ENCODE results near the gene PRCP.
A peak's percentile ranks its signal among the peaks of the same experiment; 100 is the strongest.

PRCP gene

DNA sequence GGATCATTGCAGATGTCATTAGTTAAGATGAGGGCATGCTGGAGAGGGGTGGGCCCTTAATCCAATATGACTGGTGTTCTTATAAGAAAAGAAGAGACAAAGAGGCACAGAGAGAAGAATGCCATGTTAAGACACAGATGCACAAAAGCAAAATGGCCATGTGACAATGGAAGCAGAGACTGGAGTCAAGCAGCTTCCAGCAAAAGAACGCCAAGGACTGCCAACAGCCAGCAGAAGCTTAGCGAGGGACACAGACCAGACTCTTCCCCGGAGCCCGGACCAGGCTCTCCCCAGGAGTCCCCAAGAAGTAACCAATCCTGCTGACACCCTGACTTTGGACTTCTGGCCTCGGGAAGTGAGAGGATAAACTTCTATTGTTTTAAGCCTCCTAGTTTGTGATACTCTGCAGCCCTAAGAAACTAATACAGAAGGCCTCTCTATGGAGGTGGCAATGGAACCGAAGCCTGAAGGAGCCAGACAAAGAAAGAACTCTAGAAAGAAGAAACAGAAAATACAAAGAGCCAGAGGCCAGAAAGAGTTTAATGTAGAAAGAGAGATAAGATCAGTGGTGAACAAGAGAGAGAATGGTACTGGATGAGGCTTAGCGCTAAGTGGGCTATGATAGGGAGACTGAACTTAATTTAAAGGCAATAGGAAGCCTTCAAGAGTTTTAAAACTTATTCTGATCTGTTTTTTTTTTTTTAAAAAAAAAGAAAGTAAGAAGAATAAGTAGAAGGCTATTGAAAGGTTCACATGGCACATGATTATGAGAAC lies 27.7 kb downstream of the PRCP start:
- DNase-seq (ENCODE audit: low read depth), result no peak

DNA sequence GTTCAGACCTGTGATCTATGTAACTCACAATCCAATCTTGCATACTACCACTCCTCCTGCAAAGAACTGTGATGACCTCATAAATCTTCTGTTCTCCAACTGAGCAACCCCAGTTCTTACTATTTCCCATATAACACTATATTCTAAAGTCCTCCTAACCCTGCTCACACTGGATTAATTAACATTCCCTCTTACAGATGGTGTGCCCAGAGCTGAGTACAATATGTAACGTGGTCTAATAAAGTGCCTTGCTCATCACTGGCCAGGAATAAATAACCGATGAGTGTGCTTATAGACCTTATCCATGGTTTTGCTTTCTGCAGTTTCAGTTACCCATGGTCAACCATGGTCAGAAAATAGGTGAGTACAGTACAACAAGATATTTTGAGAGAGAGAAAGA lies 28.6 kb downstream of the PRCP start:
- DNase-seq (ENCODE audit: low read depth), result peak; percentile 44

DNA sequence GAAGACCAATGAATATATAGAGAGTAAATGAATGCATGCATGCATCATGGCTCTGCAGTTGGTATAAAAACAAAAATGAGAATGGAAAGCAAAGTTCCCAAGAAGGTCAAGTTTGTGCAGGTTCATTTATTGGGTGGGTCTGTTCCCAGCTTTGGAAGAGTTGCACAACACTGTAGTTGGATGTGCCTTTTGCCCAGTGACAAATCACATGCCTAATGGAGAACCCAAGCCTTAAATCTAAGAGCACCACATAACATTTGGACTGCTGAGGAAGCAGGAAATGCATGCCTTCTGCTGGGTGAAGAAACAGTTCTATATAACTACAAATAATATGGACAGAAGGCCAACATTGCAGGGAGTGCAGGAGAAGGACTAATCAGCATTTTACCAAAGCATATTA lies 30.6 kb downstream of the PRCP start:
- DNase-seq (ENCODE audit: low read depth), result peak; percentile 41

DNA sequence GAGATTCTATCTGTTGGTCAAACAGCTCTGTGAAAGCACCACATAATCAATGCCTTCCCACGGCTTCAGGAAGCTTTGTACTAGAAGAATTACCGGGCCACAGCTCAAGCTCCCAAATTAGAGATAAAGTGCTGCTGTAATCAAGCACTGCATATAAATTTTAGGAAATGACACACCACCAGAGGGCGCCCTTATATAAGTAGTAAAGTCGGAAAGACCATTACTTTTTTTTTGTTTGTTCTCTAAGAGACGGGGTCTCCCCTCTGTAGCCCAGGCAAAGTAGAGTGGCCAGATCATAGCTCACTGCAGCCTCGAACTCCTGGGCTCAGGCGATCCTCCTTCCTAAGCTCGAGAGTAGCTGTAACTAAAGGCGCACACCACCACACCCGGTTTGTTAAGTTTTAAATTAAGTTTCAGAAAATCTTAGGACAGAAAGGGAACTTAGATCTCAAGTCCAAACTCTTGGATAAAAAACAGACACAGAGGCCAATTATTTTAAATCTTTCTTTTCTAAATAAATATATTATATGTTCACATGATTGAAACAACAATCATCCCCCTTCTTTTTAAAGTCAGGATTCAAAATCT lies 32.6 kb downstream of the PRCP start:
- DNase-seq (ENCODE audit: low read depth), result peak; percentile 76

DNA sequence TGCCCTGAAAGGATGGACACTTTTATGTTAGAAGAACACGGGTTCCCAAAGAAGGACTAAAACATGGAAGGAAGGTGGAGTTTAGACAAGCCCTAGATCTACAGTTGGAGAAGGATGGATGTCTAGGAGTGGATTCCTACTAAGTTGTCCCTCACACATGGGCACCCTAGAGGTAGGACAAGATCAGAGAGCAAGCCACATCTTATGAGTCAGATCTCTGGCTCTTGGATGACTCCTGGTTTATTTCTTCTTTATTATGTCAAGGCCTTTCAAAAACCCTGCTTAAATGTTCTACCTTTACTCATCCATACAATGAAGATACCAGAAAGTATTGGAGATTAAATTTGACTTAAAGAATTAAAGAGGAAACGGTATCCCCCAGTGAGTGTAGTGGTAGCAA lies 34.4 kb downstream of the PRCP start:
- DNase-seq (ENCODE audit: low read depth), result peak; percentile 56

GRCh38 chr11:82864268-82864667 lies 36.0 kb downstream of the PRCP start:
- DNase-seq (ENCODE audit: low read depth), result peak; percentile 65

DNA sequence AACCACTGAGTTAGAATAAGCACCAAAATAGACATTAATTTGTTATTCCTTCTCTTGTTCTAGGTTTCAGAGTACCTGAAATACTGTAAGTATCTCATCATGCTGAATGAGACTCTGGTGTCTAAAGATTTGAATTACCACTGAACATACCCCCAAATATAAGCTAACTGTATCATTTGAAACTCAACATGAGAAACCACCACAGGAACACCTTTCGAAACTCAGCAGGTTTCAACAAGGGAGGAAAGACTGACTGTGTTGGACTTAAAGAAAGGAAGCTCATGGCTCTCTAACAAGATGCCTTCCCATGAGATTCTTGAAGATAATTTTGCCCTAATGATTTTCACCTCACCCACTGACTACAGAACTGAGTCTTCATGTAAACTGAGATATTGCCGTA lies 37.0 kb downstream of the PRCP start:
- DNase-seq (ENCODE audit: low read depth), result no peak

- no peak for DNase-seq (ENCODE audit: low read depth)
Measured at GRCh38 chr11:82862379-82862778, 37.9 kb downstream of the PRCP start.

DNA sequence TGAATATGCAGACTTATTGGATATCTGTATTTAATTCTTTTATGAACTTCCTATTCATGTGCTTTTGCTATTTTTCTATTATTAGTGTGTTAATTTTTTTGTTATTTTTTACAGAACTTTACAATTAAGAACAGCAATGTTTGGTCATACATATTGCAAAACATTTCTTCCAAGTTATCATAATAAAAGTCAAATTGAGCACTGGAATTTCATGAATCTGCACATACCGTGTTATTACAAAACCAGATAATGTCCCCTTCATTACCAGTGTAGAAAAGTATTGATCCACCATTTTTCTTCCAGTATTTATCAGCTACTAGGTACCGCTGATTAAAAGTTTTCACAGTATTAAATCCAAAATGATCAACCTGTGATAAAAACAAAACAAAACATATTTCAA lies 40.5 kb downstream of the PRCP start:
- no peak for DNase-seq (ENCODE audit: low read depth)

DNA sequence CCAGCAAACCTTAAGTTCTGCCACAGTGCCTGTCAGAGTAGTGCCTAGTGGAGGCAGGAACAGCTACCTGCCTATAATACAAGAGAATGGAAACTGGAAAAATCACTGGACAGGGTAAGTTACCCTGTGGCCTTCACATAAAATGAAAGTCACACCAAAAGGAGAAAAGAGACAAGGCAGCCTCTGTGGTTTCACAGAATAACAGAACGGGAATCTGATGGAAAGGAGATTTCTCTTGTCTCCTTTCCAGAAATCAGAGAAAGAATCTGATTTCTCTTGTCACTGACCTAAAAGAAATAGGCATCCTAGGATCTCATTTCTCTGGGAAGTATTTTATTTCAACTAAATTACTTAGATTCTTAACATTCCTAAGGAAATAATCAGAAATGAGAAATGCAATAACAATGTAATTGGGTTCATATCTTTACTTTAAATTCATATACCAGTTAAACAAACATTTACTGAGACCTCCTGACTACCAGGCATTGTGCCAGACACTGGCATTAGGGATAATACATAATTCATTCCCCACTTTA lies 41.6 kb downstream of the PRCP start:
- peak; percentile 89 for DNase-seq (ENCODE audit: low read depth)

DNA sequence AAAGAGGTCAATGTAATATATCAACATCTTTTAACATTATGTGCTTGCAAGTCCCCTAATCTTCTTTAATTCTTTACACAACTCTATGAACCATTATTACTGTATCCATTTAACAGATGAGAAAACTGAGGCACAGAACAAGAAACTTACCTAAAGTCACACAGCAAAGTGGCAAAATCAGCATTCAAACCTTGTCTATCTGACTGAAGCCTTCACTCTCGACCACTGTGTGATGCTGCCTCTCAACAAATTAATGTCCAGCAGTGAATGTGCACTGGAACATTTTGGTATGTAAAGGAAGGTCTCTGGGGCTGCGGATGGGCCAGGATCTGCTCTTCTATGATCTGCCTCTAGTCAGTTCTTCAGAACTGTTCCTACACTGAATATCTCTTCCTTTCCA lies 42.1 kb downstream of the PRCP start:
- no peak for DNase-seq (ENCODE audit: low read depth)

GRCh38 chr11:82857145-82857544 lies 43.1 kb downstream of the PRCP start:
- DNase-seq (ENCODE audit: low read depth), result no peak

GRCh38 chr11:82855616-82856015 lies 44.6 kb downstream of the PRCP start:
- peak; percentile 73 for DNase-seq (ENCODE audit: low read depth)

GRCh38 chr11:82854916-82855315 lies 45.3 kb downstream of the PRCP start:
- DNase-seq (ENCODE audit: low read depth), result peak; percentile 62

DNA sequence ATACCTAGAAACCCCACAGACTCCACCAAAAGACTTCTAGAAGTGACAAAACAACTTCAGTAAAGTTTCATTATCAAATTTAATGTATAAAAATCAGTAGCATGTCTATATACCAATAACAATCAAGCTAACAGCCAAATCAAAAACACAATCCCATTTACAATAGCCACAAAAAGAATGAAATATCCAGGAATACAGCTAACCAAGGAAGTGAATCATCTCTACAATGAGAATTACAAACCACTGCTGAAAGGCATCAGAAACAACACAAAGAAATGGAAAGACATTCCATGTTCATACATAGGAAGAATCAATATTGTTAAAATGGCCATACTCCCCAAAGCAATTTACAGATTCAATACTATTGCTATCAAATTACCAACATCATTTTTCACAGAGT lies 46.0 kb downstream of the PRCP start:
- peak; percentile 38 for DNase-seq (ENCODE audit: low read depth)

DNA sequence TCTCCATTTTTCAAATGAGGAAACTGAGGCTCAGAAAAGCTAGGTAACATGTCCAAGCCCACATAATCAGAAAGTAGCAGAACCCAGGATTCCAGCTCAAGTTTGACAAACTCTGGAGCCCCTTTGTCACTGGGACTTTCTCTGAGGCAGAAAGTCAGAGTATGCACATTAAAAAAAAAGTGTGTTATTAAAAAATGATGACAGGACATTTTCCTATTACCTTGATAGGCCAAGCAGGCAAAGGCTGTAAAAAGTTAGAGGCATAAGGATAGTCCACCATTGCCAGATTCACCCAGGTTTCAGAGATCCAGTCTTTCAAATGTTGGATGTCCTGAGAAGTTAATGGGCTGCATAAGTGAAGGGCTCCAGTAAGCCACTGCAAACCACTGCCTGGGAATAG lies 51.4 kb downstream of the PRCP start:
- DNase-seq (ENCODE audit: low read depth), result no peak

DNA sequence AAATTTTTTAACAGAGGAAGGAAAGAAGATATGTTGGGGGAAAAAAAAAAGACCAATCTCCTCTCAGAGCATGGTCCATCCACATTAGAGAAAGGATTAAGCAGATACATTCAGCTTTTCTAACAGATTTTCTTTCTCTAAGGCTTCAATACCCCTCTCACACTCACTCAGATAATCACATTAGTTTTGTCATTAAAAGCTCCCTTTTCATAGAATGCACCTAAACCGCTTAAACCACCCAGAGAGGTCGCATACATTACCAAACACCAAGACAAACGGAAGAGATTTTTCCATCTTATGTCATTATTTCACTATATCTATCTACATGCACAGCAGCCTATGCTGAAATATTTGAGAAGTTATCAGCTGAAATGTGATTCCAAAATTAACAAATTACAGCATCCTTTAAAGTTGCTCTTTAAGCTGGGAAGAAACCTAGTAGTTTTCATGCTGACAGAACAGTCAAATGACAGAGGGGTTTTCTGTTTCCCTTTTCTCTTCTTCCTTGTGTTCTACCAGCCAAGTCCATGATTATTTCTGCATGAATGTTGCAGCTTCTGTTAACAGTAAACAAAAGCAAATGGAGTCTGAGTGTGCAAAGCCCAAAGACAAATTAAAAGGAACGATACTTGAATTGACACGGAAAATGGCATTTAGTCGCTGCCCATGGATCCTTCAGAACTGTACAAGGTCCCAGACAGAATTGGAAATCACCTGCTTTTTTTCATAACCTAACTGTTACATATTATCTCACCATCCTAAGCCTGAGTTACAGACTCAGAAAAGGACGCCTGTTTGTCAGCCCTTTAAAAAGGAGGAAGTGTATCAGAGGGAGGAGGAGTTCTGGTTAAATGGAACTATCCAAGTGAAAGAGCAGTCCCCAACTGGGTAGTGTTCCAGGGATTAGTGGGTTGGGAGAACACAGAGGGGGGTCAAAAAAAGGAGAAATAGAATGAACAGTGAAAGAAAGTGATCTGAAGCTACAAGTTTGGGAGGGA lies 54.6 kb downstream of the PRCP start:
- DNase-seq (ENCODE audit: low read depth), result no peak

GRCh38 chr11:82843057-82843795 lies 57.0 kb downstream of the PRCP start:
- DNase-seq (ENCODE audit: low read depth), result no peak

DNA sequence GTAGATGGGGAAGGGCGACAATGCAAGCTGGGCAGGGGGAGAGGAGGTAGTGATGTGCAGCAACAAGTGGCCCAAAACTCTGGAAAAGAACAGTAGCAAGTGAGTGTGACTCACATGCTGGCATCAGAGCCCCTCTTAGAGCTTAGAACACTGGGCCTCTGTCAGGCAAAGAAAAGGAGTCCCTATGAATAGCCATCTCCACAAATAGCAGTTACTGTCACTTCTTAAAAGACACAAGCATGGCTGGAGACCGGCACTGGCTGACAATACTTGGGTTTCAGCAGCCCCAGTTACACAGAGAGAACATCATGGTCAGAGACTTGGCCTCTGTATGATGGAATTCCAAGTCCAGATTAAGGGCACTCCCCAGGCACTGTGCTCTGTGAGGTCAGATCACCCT lies 58.2 kb downstream of the PRCP start:
- DNase-seq (ENCODE audit: low read depth), result no peak

GRCh38 chr11:82837650-82838049 lies 62.6 kb downstream of the PRCP start:
- DNase-seq (ENCODE audit: low read depth), result no peak

DNA sequence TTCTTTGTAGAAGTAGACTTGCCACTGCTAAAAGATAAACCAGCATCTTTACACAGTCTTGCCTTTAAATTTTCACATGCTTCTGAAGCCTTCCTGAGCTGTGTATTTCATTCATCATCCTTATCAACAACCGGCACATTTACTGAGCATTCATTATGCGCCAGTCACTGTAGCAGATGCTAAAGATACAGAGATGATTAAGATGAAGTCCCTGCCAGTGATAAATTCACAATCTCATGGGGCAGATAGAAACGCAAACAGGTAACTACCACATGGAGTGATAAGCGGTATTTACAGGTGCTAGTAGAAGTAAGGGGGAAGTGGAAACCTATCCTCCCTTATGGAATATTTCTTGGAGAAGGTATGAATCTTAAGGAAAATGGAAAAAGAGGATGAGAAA lies 67.2 kb downstream of the PRCP start:
- no peak for DNase-seq (ENCODE audit: low read depth)

DNA sequence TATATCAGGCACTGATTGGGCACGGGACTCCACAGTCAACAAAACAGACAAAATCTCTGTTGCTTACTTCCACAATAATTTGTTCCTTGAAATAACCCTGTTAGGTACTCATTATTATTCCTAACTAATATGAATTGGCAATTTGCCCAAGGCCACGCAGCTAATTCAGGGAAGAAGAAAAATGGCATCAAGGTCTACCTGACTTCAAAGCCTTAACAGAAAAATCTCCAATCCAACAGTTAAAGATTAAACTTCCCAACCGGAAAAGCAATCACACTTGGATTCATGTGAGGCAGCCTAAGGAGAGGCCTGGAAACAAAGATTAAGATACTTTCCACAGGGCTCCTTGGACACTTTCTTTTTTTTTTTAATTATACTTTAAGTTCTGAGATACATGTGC lies 68.9 kb downstream of the PRCP start:
- DNase-seq (ENCODE audit: low read depth), result no peak

All from EH (cell line).